K562 (cell line): ENCODE measurements around the gene SPACA9. TPM values are rescaled to one million over a fixed set of nuclear protein-coding genes. Genes with fewer than 3 reads are reported as not detected.

Experiments
- ATAC-seq: fragments of 200-7000 bp; cut with Tn5 transposase; 3 replicates; pipeline ENCODE4 v1.9.1; 2020; ENCODE audit warnings: moderate library complexity
- BruUV-seq: library from RNA; stranded (reverse); fragments of 400-500 nt; replicated peaks from 2 replicates; lab custom pipeline; 2021; lab: Mats Ljungman, UMichigan
- CTCF ChIA-PET: fragments of 300-600 bp; formaldehyde crosslinking; extraction: SDS; loops from one replicate; lab custom pipeline; 2021; ENCODE audit warnings: low intra/inter-chr PET ratio; lab: Yijun Ruan, JAX
- POLR2A ChIA-PET: fragments of 300-600, 350-650 bp; sonication (Branson Sonifier 250); formaldehyde crosslinking; extraction: SDS; loops from one replicate; lab custom pipeline; 2021; ENCODE audit warnings: antibody characterized with exemption, inconsistent platforms; lab: Yijun Ruan, JAX
- DNase-seq, 4 experiments: peaks; one replicate each; pipeline versions ENCODE4 v3.0.0 to v3.0.0-alpha.2; 2011 to 2018; ENCODE audit warnings: low spot score in 3 of 4, mixed read lengths in 3 of 4; ENCODE audit errors: extremely low read depth in 1 of 4
- FAIRE-seq: peaks from 2 replicates; lab custom pipeline; 2011; peaks lifted over from hg19 to GRCh38; lab: Jason Lieb, UNC
- H2AFZ ChIP-seq: 2 replicates; pipeline ENCODE4 v1.6.0; 2011; ENCODE audit warnings: low read depth, low read length, control low read depth, inconsistent platforms
- H3K27ac ChIP-seq: fragments of 200-600 bp; 3 replicates; pipeline ENCODE4 v1.8.0; 2011; ENCODE audit warnings: low read depth, mild to moderate bottlenecking, control low read depth, inconsistent platforms, low read length, moderate library complexity, mixed read lengths; ENCODE audit errors: extremely low read depth
- H3K27me3 ChIP-seq, 2 experiments: fragments of 300-600 bp in 1 of 2; 2 replicates in 1 of 2; 3 replicates in 1 of 2; pipeline versions ENCODE4 v1.6.0 to v1.8.0; 2011; ENCODE audit warnings: inconsistent platforms in 2 of 2, low read length in 2 of 2, mild to moderate bottlenecking in 1 of 2, mixed read lengths in 1 of 2, moderate library complexity in 1 of 2; ENCODE audit not compliant: control insufficient read depth in 2 of 2, insufficient read depth in 2 of 2
- H3K36me3 ChIP-seq: fragments of 300-600 bp; 3 replicates; pipeline ENCODE4 v1.8.0; 2011; ENCODE audit warnings: mild to moderate bottlenecking, low read length, inconsistent platforms; ENCODE audit not compliant: control insufficient read depth, insufficient read depth
- H3K4me1 ChIP-seq, 2 experiments: fragments of 200-600 bp in 1 of 2; replicated peaks in 1 of 2; 2 replicates in 1 of 2; 3 replicates in 1 of 2; pipeline versions ENCODE4 v1.5.1 to v1.8.0; 2011; ENCODE audit warnings: inconsistent platforms in 2 of 2, low read length in 2 of 2, mild to moderate bottlenecking in 1 of 2, mixed read lengths in 1 of 2, moderate library complexity in 1 of 2; ENCODE audit not compliant: control insufficient read depth in 2 of 2, insufficient read depth in 2 of 2
- H3K4me2 ChIP-seq: 2 replicates; pipeline ENCODE4 v1.6.1; 2011; ENCODE audit warnings: low read length, control low read depth, inconsistent platforms, mixed read lengths; ENCODE audit not compliant: insufficient read depth
- H3K4me3 ChIP-seq: fragments of 200-600 bp; sonication (generic), shearing (Covaris generic); 2 replicates; pipeline ENCODE4 v1.5.1; 2016; ENCODE audit warnings: control low read depth, inconsistent platforms
- H3K79me2 ChIP-seq: fragments of 200-600 bp; 3 replicates; pipeline ENCODE4 v1.8.0; 2011; ENCODE audit warnings: low read length, inconsistent platforms; ENCODE audit not compliant: control insufficient read depth, insufficient read depth
- H3K9ac ChIP-seq, 2 experiments: 2 replicates each; pipeline versions ENCODE4 v1.6.0 to v1.6.1; 2011; ENCODE audit warnings: low read depth in 2 of 2, low read length in 2 of 2, control low read depth in 1 of 2, inconsistent platforms in 1 of 2, mild to moderate bottlenecking in 1 of 2, mixed read lengths in 1 of 2; ENCODE audit not compliant: insufficient read depth in 1 of 2
- H3K9me1 ChIP-seq: one replicate; pipeline ENCODE4 v1.6.0; 2011; ENCODE audit warnings: inconsistent platforms, mild to moderate bottlenecking, low read length, moderate library complexity; ENCODE audit not compliant: control insufficient read depth, insufficient read depth
- H3K9me3 ChIP-seq: replicated peaks from 2 replicates; pipeline ENCODE4 v1.5.1; 2011; ENCODE audit warnings: low read depth, low read length, inconsistent platforms; ENCODE audit not compliant: control insufficient read depth, insufficient read depth
- H4K20me1 ChIP-seq: replicated peaks from 2 replicates; pipeline ENCODE4 v1.6.1; 2011; ENCODE audit warnings: low read length, inconsistent platforms, mixed read lengths; ENCODE audit not compliant: control insufficient read depth, insufficient read depth
- AFF1 ChIP-seq, 2 experiments: fragments of 450-650 bp; IDR thresholded peaks; 2 replicates each; pipeline ENCODE4 v1.6.1; 2018; ENCODE audit warnings: mild to moderate bottlenecking in 2 of 2, low read depth in 1 of 2; ENCODE audit not compliant: partially characterized antibody in 2 of 2
- CLOCK ChIP-seq: fragments of 250-450 bp; sonication (Bioruptor Pico); IDR thresholded peaks from 2 replicates; pipeline ENCODE4 v1.4.0; 2020; ENCODE audit warnings: mild to moderate bottlenecking, moderate library complexity, borderline replicate concordance
- FOXJ2 ChIP-seq: fragments of 200-800 bp; sonication (Bioruptor generic); IDR thresholded peaks from 2 replicates; pipeline ENCODE4 v1.6.1; 2016; ENCODE audit warnings: missing genetic modification characterization, missing compliant biosample characterization
- GTF2F1 ChIP-seq: IDR thresholded peaks from 2 replicates; pipeline ENCODE4 v1.6.1; 2011; ENCODE audit warnings: low read depth, low read length, improper control_type of control experiment
- NFE2 ChIP-seq: IDR thresholded peaks from 2 replicates; pipeline ENCODE4 v1.6.1; 2014; ENCODE audit warnings: antibody characterized with exemption, low read depth
- RERE ChIP-seq: sonication (generic); formaldehyde crosslinking; IDR thresholded peaks from 2 replicates; pipeline ENCODE4 v1.8.0; 2023; ENCODE audit warnings: missing genetic modification reagents, mild to moderate bottlenecking, borderline replicate concordance
- TCF15 ChIP-seq: fragments of 250-450 bp; sonication (Bioruptor Pico); IDR thresholded peaks from 2 replicates; pipeline ENCODE4 v1.8.0; 2022; ENCODE audit warnings: moderate library complexity, mild to moderate bottlenecking, inconsistent platforms
- ZNF644 ChIP-seq: fragments of 200-800 bp; sonication (Bioruptor generic); IDR thresholded peaks from 2 replicates; pipeline ENCODE4 v1.6.1; 2016; ENCODE audit warnings: low read depth, missing genetic modification characterization, missing compliant biosample characterization
- WGBS: fragments of 100-300 bp; shearing (Covaris generic); methylation state at CpG from one replicate; pipeline ENCODE4 v1.1.6; 2016; ENCODE audit warnings: low coverage, mixed read lengths; ENCODE audit not compliant: insufficient coverage; ENCODE audit errors: missing lambda C conversion rate; 5-methylcytosine and 5-hydroxymethylcytosine counted together
- in situ Hi-C: fragments of 300-500 bp; cut with MboI; formaldehyde crosslinking; loops from 4 replicates; pipeline ENCODE4 v1.15.0; 2018; ENCODE audit warnings: inconsistent platforms, mixed read lengths
- intact Hi-C: fragments of 100-400 bp; cut with micrococcal nuclease; formaldehyde crosslinking; loops from 2 replicates; pipeline ENCODE4 v1.14.2; 2022
- polyA plus RNA-seq, 8 experiments: library from polyadenylated mRNA; depleted of rRNA in 4 of 8; stranded (reverse) in 5 of 8; unstranded in 3 of 8; fragments of >200 nt; fragmentation: Nextera tagmentation in 2 of 8; fragmentation: Illumina TruSeq in 1 of 8; extraction: Ambion mirVana in 2 of 8; extraction: Trizol in 1 of 8; gene quantifications; 2 replicates each; pipeline versions ENCODE4 v1.2.1 to v1.2.3, GENCODE V29; 2011 to 2014; ENCODE audit warnings: inconsistent platforms in 1 of 8, missing spikeins in 1 of 8
- total RNA-seq, 7 experiments: library from RNA; depleted of rRNA in 6 of 7; stranded (reverse); fragments of >200 nt in 6 of 7; fragmentation: Illumina TruSeq in 2 of 7; extraction: Trizol in 2 of 7; gene quantifications; 2 replicates each; pipeline versions ENCODE4 v1.2.1 to v1.2.3, GENCODE V29; 2011 to 2021; ENCODE audit warnings: low replicate concordance in 1 of 7

The SPACA9 gene
- total and polyA plus RNA-seq, 9 of the 15 experiments (the other 6 are each of a cell fraction or from before 2014, with no cell fraction given), result 0.06 to 0.51 (median 0.36) TPM

- no peak for DNase-seq
- Histone ChIP-seq H3K9ac (no peak overlapping the region), H3K27ac (no peak overlapping the region), H3K27me3 (no peaks in the 10 kb centered on the region), H3K9me3 (no peaks in the 10 kb centered on the region), H3K4me3 (no peak overlapping the region), H3K79me2 (no peaks in the 10 kb centered on the region), H3K4me2 (no peak overlapping the region), H3K9me1 (no peaks in the 10 kb centered on the region), H3K36me3 (peaks cover 46% of the 10 kb centered on the region; the same call in 2 of the 3 replicates), H4K20me1 (0 out of 2 replicates have a peak, but pooled peaks cover 2% of the 10 kb centered on the region), H3K4me1 (peaks cover 0 to 2% of the 10 kb centered on the region in 2 experiments; a peak in 2 of 5 replicates), H2AFZ (no peak overlapping the region)
- no peak for FAIRE-seq
- ChIA-PET POLR2A (interaction anchor here (0.6 to 0.8 kb wide), 3 partner anchors 19 to 55 kb away, joined by 3 to 4 read pairs (median 3); no protein-coding TSS in a partner anchor), CTCF (no interaction called here)
- intact Hi-C loops, result no loop called here
- WGBS, result 85% methylated on average over 13 of the region's 13 CpGs
- in situ Hi-C loops, result no loop called here
- no TSS peak for BruUV-seq
- no peak for ATAC-seq
- no peak for TF ChIP-seq TCF15 (CRISPR knock-in tag)
- no peak for TF ChIP-seq FOXJ2 (tag)
- no peak for TF ChIP-seq NFE2
- TF ChIP-seq AFF1 (IDR thresholded peaks at IDR 0.05; ENCODE audit: low read depth in 1 of 2, partially characterized antibody in 2 of 2), result no peak
- TF ChIP-seq CLOCK, result no peak
- TF ChIP-seq RERE, result no peak
- no peak for TF ChIP-seq ZNF644 (tag)
- no peak for TF ChIP-seq GTF2F1
Measured at GRCh38 chr9:132896264-132896663, 17.6 kb downstream of the SPACA9 start.
